HG03571 (cell line): ENCODE data around the gene ANKAR.
"Not testable (repeated sequence)": the region's sequence is repeated elsewhere in the genome, so short reads cannot be mapped to it uniquely, and the experiment has no call there.

Experiments
- ATAC-seq: cut with Tn5 transposase; IDR thresholded peaks from one replicate; pipeline ENCODE4 v1.9.1; 2021; ENCODE audit not compliant: unreplicated experiment

Gene ANKAR

DNA sequence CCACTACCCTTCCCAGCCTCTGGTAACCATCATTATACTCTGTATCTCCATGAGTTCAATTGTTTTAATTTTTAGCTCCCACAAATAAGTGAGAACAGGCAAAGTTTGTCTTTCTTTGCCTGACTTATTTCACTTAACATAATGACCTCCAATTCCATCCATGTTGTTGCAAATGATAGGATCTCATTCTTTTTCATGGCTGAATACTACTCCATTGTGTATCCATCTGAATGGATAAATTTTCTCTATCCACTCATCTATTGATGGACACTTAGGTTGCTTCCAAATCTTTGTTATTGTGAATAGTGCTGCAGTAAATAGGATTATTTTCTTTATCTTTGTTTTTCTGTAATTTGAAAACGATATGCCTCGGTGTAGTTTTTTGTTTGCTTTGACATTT is 26.2 kb downstream of the ANKAR start:
- no peak for ATAC-seq

DNA sequence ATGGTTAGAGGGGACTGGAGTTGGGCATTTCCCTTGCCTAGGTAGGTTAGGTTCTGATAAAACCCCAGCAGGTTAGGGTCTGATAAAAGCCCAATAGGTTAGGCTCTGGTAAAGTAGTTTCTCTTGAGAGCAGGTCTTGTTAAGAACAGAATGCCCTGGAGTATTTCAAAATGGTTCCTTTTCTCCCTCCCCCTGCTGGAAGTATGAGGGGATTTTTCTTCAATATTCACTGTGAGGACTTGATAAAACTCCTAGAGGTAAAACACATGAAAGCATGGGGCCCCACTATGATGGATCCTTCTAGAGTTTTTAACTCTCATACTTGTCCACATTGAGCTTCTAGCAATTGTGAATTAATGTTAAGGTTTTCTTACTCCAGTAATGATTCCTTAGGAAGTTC is 27.6 kb downstream of the ANKAR start:
- no peak for ATAC-seq

DNA sequence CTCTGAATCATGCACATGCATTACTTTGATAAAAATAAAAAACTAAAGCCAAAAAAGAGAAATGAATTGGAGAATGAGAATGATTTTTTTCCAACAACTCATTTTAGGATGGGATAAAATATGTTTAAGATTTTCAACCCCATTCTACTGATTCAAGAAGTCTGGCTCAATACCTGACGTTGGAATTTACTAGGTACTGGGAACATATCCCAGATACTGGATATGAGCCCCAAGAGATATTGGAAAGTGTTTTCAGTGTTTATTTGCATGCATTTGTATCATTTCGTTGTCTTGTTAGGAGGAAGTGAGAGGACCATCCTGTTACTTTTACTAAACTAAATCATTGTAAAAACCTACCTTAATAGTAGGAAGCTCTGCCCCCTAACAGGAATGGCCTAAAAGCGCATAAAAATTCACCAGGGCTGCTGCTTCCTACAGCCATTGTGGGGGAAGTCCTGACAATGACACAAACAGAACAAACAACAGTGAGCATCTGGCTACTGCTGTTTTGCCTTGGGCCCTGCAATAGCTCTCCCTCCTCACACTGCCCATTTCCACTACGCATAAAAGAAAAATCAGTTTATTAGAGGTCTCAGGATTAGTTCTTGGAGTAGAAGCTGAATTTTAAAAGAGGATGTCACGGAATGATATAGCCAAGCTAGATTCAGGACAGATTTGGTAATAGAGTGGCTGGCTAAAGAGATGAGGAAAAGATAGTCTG is 35.2 kb downstream of the ANKAR start:
- no peak for ATAC-seq

DNA sequence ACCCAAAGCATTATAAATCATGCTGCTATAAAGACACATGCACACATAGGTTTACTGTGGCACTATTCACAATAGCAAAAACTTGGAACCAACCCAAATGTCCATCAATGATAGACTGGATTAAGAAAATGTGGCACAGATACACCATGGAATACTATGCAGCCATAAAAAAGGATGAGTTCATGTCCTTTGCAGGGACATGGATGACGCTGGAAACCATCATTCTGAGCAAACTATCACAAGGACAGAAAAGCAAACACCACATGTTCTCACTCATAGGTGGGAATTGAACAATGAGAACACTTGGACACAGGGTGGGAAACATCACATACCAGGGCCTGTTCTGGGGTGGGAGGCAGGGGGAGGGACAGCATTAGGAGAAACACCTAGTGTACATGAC is 43.1 kb downstream of the ANKAR start:
- ATAC-seq, result not testable (repeated sequence)

DNA sequence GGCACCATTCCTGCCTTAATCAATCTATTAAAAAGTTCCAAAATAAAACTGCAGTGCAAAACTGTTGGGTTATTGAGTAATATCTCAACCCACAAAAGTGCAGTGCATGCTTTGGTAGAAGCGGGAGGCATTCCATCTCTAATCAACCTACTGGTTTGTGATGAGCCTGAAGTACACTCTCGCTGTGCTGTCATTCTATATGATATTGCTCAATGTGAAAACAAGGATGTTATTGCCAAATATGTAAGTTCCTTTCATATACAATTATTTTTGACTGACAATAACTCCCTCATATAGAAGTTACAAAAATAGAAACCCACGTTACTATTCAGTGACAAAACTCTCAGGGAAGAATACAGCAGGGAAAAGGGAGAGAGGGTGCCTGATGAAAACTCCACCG is 45.1 kb downstream of the ANKAR start:
- no peak for ATAC-seq

DNA sequence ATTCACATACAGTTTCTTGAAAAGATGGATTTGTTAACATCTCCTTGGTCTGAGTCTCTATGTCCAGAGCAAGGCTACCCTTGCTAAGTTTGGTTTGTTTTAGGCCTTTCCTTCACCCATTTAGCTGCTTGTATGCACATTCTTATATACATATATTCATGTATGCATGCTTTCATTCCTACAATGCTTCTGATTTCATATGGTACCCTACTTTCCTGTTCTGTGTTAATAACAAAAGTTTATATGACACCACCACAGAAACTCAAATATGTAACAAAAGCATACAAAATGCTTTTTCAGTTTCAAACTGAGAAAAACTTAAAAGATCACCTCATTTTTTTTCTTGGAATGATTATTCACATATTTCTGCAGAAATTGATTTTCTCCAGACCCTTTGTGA is 48.7 kb downstream of the ANKAR start:
- ATAC-seq, result no peak
